Neural cell (in vitro differentiated cells): Measurements from ENCODE around the gene TFCP2L1. TPM values are rescaled to one million over a fixed set of nuclear protein-coding genes. Genes with fewer than 3 reads are reported as not detected.

Experiments used
- H2AFZ ChIP-seq: fragments of 200-600, 300-800 bp; sonication (generic), shearing (Covaris generic); 2 replicates; pipeline ENCODE4 v1.6.0; 2014; ENCODE audit warnings: low read depth, mild to moderate bottlenecking, antibody characterized with exemption, low read length, moderate library complexity
- H3F3A ChIP-seq: fragments of 200-600 bp; shearing (Covaris generic); 2 replicates; pipeline ENCODE4 v1.6.1; 2016; ENCODE audit warnings: mild to moderate bottlenecking, moderate library complexity, mixed read lengths, antibody characterized with exemption, low read length; ENCODE audit not compliant: insufficient read depth, poor library complexity, severe bottlenecking
- H3K27ac ChIP-seq: fragments of 200-600, 300-800 bp; sonication (generic), shearing (Covaris generic); 2 replicates; pipeline ENCODE4 v1.5.1; 2014; ENCODE audit warnings: mild to moderate bottlenecking, low read length, moderate library complexity
- H3K27me3 ChIP-seq: fragments of 300-800, 200-600 bp; sonication (generic), shearing (Covaris generic); 2 replicates; pipeline ENCODE4 v1.6.0; 2014; ENCODE audit warnings: mild to moderate bottlenecking, low read depth, low read length, moderate library complexity; ENCODE audit not compliant: insufficient read depth
- H3K36me3 ChIP-seq: fragments of 300-800, 200-600 bp; sonication (generic), shearing (Covaris generic); 2 replicates; pipeline ENCODE4 v1.5.1; 2014; ENCODE audit warnings: mild to moderate bottlenecking, antibody characterized with exemption, low read length, moderate library complexity; ENCODE audit not compliant: insufficient read depth
- H3K4me2 ChIP-seq: fragments of 300-800, 200-600 bp; sonication (generic), shearing (Covaris generic); 2 replicates; pipeline ENCODE4 v1.6.0; 2014; ENCODE audit warnings: mild to moderate bottlenecking, low read length
- H3K4me3 ChIP-seq: fragments of 300-800, 200-600 bp; sonication (generic), shearing (Covaris generic); 2 replicates; pipeline ENCODE4 v1.5.1; 2014; ENCODE audit warnings: mild to moderate bottlenecking, low read length, moderate library complexity
- H3K79me2 ChIP-seq: fragments of 200-600 bp; shearing (Covaris generic); replicated peaks from 2 replicates; pipeline ENCODE4 v1.6.0; 2014; ENCODE audit warnings: mild to moderate bottlenecking, low read length, moderate library complexity; ENCODE audit not compliant: insufficient read depth
- H3K9ac ChIP-seq: fragments of 300-800, 200-600 bp; sonication (generic), shearing (Covaris generic); 2 replicates; pipeline ENCODE4 v1.6.1; 2016; ENCODE audit warnings: mild to moderate bottlenecking, low read length, mixed read lengths
- H3K9me2 ChIP-seq: fragments of 200-600 bp; shearing (Covaris generic); 2 replicates; pipeline ENCODE4 v1.6.1; 2016; ENCODE audit warnings: mild to moderate bottlenecking, low read length, mixed read lengths; ENCODE audit not compliant: insufficient read depth
- H3K9me3 ChIP-seq: fragments of 200-600, 300-800 bp; sonication (generic), shearing (Covaris generic); 2 replicates; pipeline ENCODE4 v1.6.1; 2016; ENCODE audit warnings: mild to moderate bottlenecking, mixed run types, low read length, moderate library complexity, mixed read lengths
- H4K20me1 ChIP-seq: fragments of 200-600 bp; shearing (Covaris generic); 2 replicates; pipeline ENCODE4 v1.6.1; 2016; ENCODE audit warnings: mild to moderate bottlenecking, mixed run types; ENCODE audit not compliant: insufficient read depth
- CTCF ChIP-seq: fragments of 450-650 bp; IDR thresholded peaks from 2 replicates; pipeline ENCODE4 v1.5.1; 2014; ENCODE audit warnings: antibody characterized with exemption, mild to moderate bottlenecking, moderate library complexity; ENCODE audit not compliant: poor library complexity, severe bottlenecking
- EZH2 ChIP-seq: fragments of 200-600, 300-800 bp; shearing (Covaris generic), sonication (generic); IDR thresholded peaks from 2 replicates; pipeline ENCODE4 v1.6.1; 2014; ENCODE audit warnings: antibody characterized with exemption, low read length, borderline replicate concordance, mild to moderate bottlenecking; ENCODE audit not compliant: insufficient read depth, poor library complexity, severe bottlenecking
- RAD21 ChIP-seq: fragments of 450-650 bp; conservative IDR thresholded peaks from 2 replicates; pipeline ENCODE4 v1.6.1; 2014; ENCODE audit warnings: antibody characterized with exemption, mild to moderate bottlenecking, moderate library complexity
- REST ChIP-seq: IDR thresholded peaks from 2 replicates; pipeline ENCODE4 v1.6.1; 2012; ENCODE audit warnings: borderline replicate concordance
- TAF1 ChIP-seq: IDR thresholded peaks from 2 replicates; pipeline ENCODE4 v1.6.1; 2012; ENCODE audit warnings: low read depth
- polyA plus RNA-seq: library from polyadenylated mRNA; depleted of rRNA; stranded (reverse); fragments of >200 nt; gene quantifications from 2 replicates; pipeline ENCODE4 v1.2.3, GENCODE V29; 2014

The TFCP2L1 gene
- polyA plus RNA-seq, 1 donor from 2014 or later, result 0.04 TPM

DNA sequence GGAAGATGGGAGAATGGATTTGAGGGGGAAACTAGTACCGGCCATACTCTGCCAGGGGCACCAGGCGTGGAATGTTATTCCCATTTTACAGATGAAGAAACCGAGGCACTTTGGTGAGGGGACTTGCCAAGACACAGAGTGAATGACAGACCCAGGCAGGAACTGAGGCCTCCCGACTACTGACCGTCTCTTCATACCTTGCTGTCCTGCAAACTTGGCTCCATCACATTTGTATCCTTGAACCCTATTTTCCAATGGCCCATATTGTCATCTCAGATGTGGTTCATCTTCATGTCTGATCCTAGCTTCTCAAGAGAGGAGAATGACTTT lies 6.2 kb upstream of the TFCP2L1 start:
- Histone ChIP-seq H3K9ac (no peak overlapping the region), H3K27ac (no peak overlapping the region), H3K36me3 (no peaks in the 10 kb centered on the region), H3K9me3 (no peaks in the 10 kb centered on the region), H3K27me3 (peaks cover 4% of the 10 kb centered on the region), H2AFZ (no peak overlapping the region), H3K79me2 (no peaks in the 10 kb centered on the region), H3K4me2 (no peak overlapping the region), H3F3A (no peaks in the 10 kb centered on the region), H3K4me3 (no peak overlapping the region), H4K20me1 (no peaks in the 10 kb centered on the region), H3K9me2 (no peaks in the 10 kb centered on the region)
- no peak for TF ChIP-seq CTCF

DNA sequence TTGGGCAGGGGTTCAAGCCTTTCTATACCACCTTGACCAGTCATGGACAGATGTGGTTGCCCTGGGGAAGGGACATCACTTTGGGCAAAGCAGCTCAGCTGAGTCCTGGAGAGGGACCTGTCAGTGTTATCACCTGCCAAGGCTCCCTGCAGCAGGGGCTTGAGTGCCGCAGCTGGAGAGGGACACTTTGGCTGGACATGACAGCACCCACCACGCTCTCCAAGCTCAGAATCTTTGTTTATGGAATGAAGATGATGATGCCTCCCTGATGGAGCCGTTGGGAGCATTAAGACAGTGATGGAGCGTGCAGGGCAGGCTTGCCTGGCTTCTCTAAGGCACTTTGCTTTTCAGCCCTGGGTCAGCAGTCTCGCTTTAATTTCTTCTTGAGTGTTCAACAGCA lies 4.3 kb upstream of the TFCP2L1 start:
- Histone ChIP-seq H3K4me3 (no peak overlapping the region), H3K9me2 (no peaks in the 10 kb centered on the region), H2AFZ (no peak overlapping the region), H3K9me3 (no peaks in the 10 kb centered on the region), H4K20me1 (no peaks in the 10 kb centered on the region), H3K27me3 (peaks cover 23% of the 10 kb centered on the region), H3K27ac (no peak overlapping the region), H3K36me3 (no peaks in the 10 kb centered on the region), H3F3A (no peaks in the 10 kb centered on the region), H3K79me2 (no peaks in the 10 kb centered on the region), H3K4me2 (no peak overlapping the region), H3K9ac (no peak overlapping the region)
- TF ChIP-seq CTCF, result no peak
- TF ChIP-seq TAF1, result no peak
- TF ChIP-seq EZH2, result no peak
- TF ChIP-seq RAD21, result no peak
- no peak for TF ChIP-seq REST
